Thoracic aorta endothelial cell (primary cell): ENCODE results near the gene ANKRD40. TPM values are rescaled to one million over a fixed set of nuclear protein-coding genes. Genes with fewer than 3 reads are reported as not detected.

Experiments used
- small RNA-seq: library from RNA; depleted of rRNA; stranded (forward); fragments of <200 nt; gene quantifications from one replicate; pipeline ENCODE3, GENCODE V24; 2012
- total RNA-seq: library from RNA; depleted of rRNA; stranded (reverse); fragments of >200 nt; gene quantifications from 2 replicates; pipeline ENCODE4 v1.2.3, GENCODE V29; 2012

ANKRD40 gene, protein sequence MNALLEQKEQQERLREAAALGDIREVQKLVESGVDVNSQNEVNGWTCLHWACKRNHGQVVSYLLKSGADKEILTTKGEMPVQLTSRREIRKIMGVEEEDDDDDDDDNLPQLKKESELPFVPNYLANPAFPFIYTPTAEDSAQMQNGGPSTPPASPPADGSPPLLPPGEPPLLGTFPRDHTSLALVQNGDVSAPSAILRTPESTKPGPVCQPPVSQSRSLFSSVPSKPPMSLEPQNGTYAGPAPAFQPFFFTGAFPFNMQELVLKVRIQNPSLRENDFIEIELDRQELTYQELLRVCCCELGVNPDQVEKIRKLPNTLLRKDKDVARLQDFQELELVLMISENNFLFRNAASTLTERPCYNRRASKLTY
- 61.4 and 69.2 TPM in 2 replicates for total RNA-seq

DNA sequence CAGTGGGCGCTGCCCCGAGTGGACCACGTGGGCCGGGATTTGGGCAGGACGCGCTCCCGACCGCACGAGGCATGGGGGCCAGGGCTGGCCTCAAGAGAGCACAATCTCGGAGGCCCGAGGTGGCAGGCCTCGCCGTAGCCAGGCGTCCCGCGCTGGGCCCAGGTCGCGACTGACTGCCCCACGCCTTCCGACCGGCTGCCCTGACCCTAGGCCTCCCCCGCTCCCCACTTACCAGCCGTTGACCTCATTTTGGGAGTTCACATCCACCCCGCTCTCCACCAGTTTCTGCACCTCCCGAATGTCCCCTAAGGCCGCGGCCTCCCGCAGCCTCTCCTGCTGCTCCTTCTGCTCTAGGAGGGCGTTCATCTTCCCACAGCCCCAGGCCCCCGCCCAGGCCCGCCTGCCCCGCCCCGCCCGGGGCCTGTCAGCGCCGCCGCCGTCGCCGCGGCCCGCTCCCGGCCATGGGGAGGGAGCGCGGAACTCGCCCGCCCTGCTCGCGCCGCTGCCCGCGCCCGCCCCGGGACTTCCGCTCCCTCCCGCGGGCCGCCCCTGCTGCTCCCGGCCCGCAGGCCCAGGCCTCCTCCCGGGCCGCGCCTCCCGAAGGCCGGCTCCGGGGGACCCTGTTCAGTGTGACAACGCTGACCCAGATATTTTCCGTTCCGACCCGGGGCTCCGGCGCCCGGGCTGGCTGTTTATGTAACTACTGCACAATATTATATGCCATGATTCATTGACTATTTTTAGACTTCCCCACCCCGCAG, at the start of gene ANKRD40:
Gene ANKRD40, minus strand, starts transcription at position 626 of the 761 bp plus-strand sequence. Its CDS starts 260 bp downstream, at position 366.

DNA sequence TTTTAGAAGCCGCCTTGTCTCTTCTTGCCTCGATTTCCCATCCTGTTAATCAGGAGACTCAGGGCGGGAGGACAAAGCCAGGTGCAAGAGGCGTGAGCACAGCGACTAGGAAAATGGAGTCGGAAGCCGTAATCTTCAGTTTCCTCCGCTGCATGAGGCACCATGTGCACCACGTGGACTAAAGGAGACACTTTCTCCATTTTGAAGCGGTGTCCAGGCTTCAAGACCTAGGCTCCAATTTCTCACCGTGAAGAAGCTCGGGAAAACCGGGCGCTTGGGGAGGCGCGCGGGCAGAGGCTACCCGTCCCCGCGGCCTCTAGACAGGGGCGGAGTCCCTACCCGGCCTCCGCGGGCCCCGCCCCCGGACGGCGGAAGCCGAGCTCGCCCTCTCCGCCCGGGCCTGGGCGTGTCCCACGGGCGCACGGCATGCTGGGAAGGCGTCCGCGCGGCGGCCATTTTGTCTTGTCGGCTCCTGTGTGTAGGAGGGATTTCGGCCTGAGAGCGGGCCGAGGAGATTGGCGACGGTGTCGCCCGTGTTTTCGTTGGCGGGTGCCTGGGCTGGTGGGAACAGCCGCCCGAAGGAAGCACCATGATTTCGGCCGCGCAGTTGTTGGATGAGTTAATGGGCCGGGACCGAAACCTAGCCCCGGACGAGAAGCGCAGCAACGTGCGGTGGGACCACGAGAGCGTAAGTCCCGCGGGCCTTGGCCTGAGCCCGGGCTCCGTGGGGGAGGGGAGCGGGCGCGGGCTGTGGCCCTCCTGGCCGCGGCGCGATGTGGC, 11.6 kb upstream of the ANKRD40 start, which contains the start of gene LUC7L3:
Gene LUC7L3, plus strand, starts transcription at position 460 of the 780 bp plus-strand sequence. Its CDS starts 130 bp downstream, at position 590.

Small RNA genes within 50 kb of the gene (small RNA-seq; reads per million reads assigned to genes)
- not detected for gene RF00019

Other genes with a start within 250 kb of the ANKRD40 start
- gene CHAD, start 239.0 kb downstream of the ANKRD40 start, total RNA-seq, result not detected in 2 replicates
- gene RSAD1, start 229.1 kb downstream of the ANKRD40 start, total RNA-seq, result 28.9 and 30.5 TPM in 2 replicates
- gene MYCBPAP, start 199.5 kb downstream of the ANKRD40 start, total RNA-seq, result 0.53 and 1.2 TPM in 2 replicates
- gene EPN3, start 175.2 kb downstream of the ANKRD40 start, total RNA-seq, result 0.07 and 0.13 TPM in 2 replicates
- 39.8 and 44.0 TPM in 2 replicates for gene SPATA20, start 160.7 kb downstream of the ANKRD40 start, total RNA-seq
- not detected in 2 replicates for gene CACNA1G, start 147.2 kb downstream of the ANKRD40 start, total RNA-seq
- 3.9 and 4.7 TPM in 2 replicates for gene ABCC3, start 73.0 kb downstream of the ANKRD40 start, total RNA-seq
- gene LUC7L3, start 11.7 kb upstream of the ANKRD40 start, total RNA-seq, result 67.0 and 68.6 TPM in 2 replicates
- not detected in 2 replicates for gene ANKRD40CL, start 59.6 kb upstream of the ANKRD40 start, total RNA-seq
- gene WFIKKN2, start 127.7 kb upstream of the ANKRD40 start, total RNA-seq, result not detected in 2 replicates
- 5.7 and 8.0 TPM in 2 replicates for gene TOB1, start 158.4 kb upstream of the ANKRD40 start, total RNA-seq